GM12864 (cell line): ENCODE results near the gene ATG4A.

ENCODE experiments used
- DNase-seq: peaks from one replicate; pipeline ENCODE4 v3.0.0-alpha.2; 2011; ENCODE audit warnings: low read depth
- H3K4me3 ChIP-seq: 2 replicates; pipeline ENCODE4 v1.5.1; 2011; ENCODE audit warnings: mild to moderate bottlenecking, low read depth, low read length, control low read depth
- CTCF ChIP-seq: IDR thresholded peaks from 2 replicates; pipeline ENCODE4 v1.5.1; 2011; ENCODE audit warnings: low read depth, mild to moderate bottlenecking, moderate library complexity, low read length, control low read depth, inconsistent platforms; ENCODE audit errors: missing control alignments

The ATG4A gene

GRCh38 chrX:108064001-108064400 is 27.6 kb upstream of the ATG4A start:
- no peak overlapping the region for H3K4me3 ChIP-seq
- no peak for DNase-seq
- TF ChIP-seq CTCF: no peak

GRCh38 chrX:108064613-108065012 is 27.0 kb upstream of the ATG4A start:
- H3K4me3 ChIP-seq: no peak overlapping the region
- TF ChIP-seq CTCF: no peak
- no peak for DNase-seq

DNA sequence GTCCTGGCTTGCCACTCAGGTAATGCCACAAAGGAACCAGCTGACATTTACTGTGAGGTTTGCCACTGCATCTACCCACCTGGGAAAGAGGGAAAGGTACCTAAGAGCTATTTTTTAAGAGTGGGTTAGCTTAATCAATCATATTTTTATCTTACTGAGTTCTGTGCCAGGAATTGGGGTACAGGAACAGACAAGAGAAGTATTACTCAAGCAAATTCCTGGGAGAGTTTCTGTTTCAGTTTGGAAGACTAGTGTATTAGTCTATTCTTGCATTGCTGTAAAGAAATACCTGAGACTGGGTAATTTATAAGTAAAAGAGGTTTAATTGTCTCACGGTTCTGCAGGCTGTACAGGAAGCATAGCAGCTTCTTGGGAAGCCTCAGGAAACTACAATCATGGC is 23.5 kb upstream of the ATG4A start:
- TF ChIP-seq CTCF: no peak
- H3K4me3 ChIP-seq: no peak overlapping the region
- DNase-seq: no peak

GRCh38 chrX:108070891-108071290 is 20.7 kb upstream of the ATG4A start:
- DNase-seq: no peak
- no peak for TF ChIP-seq CTCF
- H3K4me3 ChIP-seq: no peak overlapping the region

DNA sequence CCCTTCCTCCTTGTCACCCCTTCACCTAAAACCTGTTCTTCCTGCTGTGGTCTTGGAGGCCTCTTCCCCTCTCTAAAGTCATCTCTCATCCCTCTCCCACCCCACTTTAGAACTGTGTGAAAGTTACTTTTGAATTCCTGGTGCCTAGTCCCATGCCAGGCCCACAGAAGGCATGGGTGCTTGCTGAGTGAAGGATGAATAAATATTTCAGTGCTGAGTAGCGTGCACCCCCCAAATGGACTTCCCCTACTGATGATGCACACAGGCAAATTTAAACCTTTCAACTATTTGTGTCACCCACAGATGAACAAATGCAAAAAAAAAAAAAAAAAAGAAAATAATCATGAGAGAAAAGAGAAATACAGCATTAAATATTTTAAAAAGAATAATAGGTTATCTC is 20.0 kb upstream of the ATG4A start:
- no peak for TF ChIP-seq CTCF
- no peak overlapping the region for H3K4me3 ChIP-seq
- DNase-seq: no peak

- H3K4me3 ChIP-seq: no peak overlapping the region
- DNase-seq: no peak
- TF ChIP-seq CTCF: no peak
These were observed 18.8 kb upstream of the ATG4A start for GRCh38 chrX:108072746-108073145.

DNA sequence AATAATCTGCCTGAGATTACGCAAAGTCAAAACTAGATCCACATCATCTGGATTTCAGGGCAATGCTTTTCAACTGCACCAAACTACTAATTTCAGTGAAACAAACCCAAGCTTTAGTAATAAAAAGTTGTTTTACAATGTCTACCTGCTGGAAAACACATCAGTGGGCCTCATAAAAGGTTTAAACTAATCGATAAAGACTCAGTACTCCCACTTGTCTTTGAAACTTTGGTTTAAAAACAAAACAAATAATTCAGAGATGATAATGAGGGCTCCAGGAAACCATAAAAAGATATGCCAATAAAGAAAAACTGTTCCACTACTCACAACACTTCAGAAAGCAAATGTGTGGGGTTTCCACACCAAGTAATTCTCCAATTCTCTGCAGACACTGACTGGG is 10.5 kb upstream of the ATG4A start:
- TF ChIP-seq CTCF: no peak
- DNase-seq: no peak
- H3K4me3 ChIP-seq: no peak overlapping the region
